Testis (tissue), 3 donors: ENCODE results near the gene MBTD1. TPM values are rescaled to one million over a fixed set of nuclear protein-coding genes. Genes with fewer than 3 reads are reported as not detected.

ENCODE experiments used
- DNase-seq: peaks from one replicate; pipeline ENCODE4 v3.0.0-alpha.2; 2019
- H3K27ac ChIP-seq, 2 donors: fragments of 200-600 bp; sonication (generic); one replicate each; pipeline ENCODE4 v1.5.1; 2019
- H3K27me3 ChIP-seq: fragments of 200-600 bp; sonication (generic); one replicate; pipeline ENCODE4 v1.5.1; 2019
- H3K36me3 ChIP-seq: fragments of 200-600 bp; sonication (generic); one replicate; pipeline ENCODE4 v1.5.1; 2017; ENCODE audit warnings: low read depth; ENCODE audit errors: missing control alignments
- H3K4me1 ChIP-seq: fragments of 200-600 bp; sonication (generic); one replicate; pipeline ENCODE4 v1.5.1; 2019
- H3K4me3 ChIP-seq, 2 donors: fragments of 200-600 bp; sonication (generic); one replicate each; pipeline ENCODE4 v1.5.1; 2017 to 2019
- H3K9me3 ChIP-seq: fragments of 200-600 bp; sonication (generic); one replicate; pipeline ENCODE4 v1.5.1; 2017
- CTCF ChIP-seq, 3 experiments: fragments of 450-650 bp in 2 of 3; fragments of 200-600 bp in 1 of 3; sonication (generic) in 1 of 3; IDR thresholded peaks; one replicate each; pipeline ENCODE4 v1.5.1; 2016 to 2019; ENCODE audit warnings: antibody characterized with exemption in 3 of 3, mild to moderate bottlenecking in 2 of 3, moderate library complexity in 1 of 3
- POLR2A ChIP-seq: fragments of 450-650 bp; IDR thresholded peaks from one replicate; pipeline ENCODE4 v1.6.1; 2017; ENCODE audit warnings: antibody characterized with exemption, mild to moderate bottlenecking, moderate library complexity
- WGBS, 2 donors: methylation state at CpG; one replicate each; pipeline ENCODE4 v1.1.5; 2018; 5-methylcytosine and 5-hydroxymethylcytosine counted together
- intact Hi-C: fragments of 100-400 bp; cut with DNase I; formaldehyde crosslinking; loops from one replicate; pipeline ENCODE4 v1.15.1; 2023; ENCODE audit warnings: low total_unique reads
- polyA plus RNA-seq: library from polyadenylated mRNA; stranded (reverse); fragments of 350-450 nt; fragmentation: Illumina TruSeq; extraction: RNeasy Lipid Tissue Mini Kit (QIAGEN cat#74804); gene quantifications from one replicate; pipeline ENCODE4 v1.2.3, GENCODE V29; 2014; ENCODE audit warnings: low read depth, low replicate concordance; ENCODE audit not compliant: insufficient read depth
- total RNA-seq, 2 donors: library from RNA; depleted of rRNA; stranded (reverse); fragments of >200 nt; gene quantifications; one replicate each; pipeline ENCODE4 v1.2.3, GENCODE V29; 2016

Gene MBTD1
- total and polyA plus RNA-seq, 3 donors from 2014 or later, result 49.1 to 68.3 (median 55.2) TPM

- H3K4me3 ChIP-seq, result no peak overlapping the region
- no peaks in the 10 kb centered on the region for H3K9me3 ChIP-seq
- H3K4me1 ChIP-seq, result no peaks in the 10 kb centered on the region
- TF ChIP-seq CTCF (IDR thresholded peaks at IDR 0.05), result no peak
- DNase-seq, result no peak
- no peaks in the 10 kb centered on the region for H3K36me3 ChIP-seq
- H3K27ac ChIP-seq, result no peak overlapping the region
- 91 to 94% methylated on average over 6 of the region's 6 CpGs for WGBS, 2 donors
- intact Hi-C loops, result no loop called here
- H3K27me3 ChIP-seq, result no peaks in the 10 kb centered on the region
Measured at GRCh38 chr17:51200295-51200694, 59.6 kb downstream of the MBTD1 start.

- intact Hi-C loops, result no loop called here
- Histone ChIP-seq H3K36me3 (no peaks in the 10 kb centered on the region), H3K4me1 (no peaks in the 10 kb centered on the region), H3K4me3 (no peak overlapping the region), H3K27me3 (no peaks in the 10 kb centered on the region), H3K27ac (no peak overlapping the region), H3K9me3 (no peaks in the 10 kb centered on the region)
- 88 to 96% methylated on average over 4 of the region's 4 CpGs for WGBS, 2 donors
- no peak for DNase-seq
- TF ChIP-seq POLR2A (no peak), CTCF (IDR thresholded peaks at IDR 0.05) (no peak)
Measured at GRCh38 chr17:51197754-51198153, 62.1 kb downstream of the MBTD1 start.

- no peak overlapping the region for H3K27ac ChIP-seq
- 82 to 84% methylated on average over 2 of the region's 2 CpGs for WGBS, 2 donors
- no peak overlapping the region for H3K4me3 ChIP-seq
- no peaks in the 10 kb centered on the region for H3K9me3 ChIP-seq
- no peaks in the 10 kb centered on the region for H3K27me3 ChIP-seq
- TF ChIP-seq POLR2A, result no peak
- TF ChIP-seq CTCF (IDR thresholded peaks at IDR 0.05), result no peak
- no peaks in the 10 kb centered on the region for H3K36me3 ChIP-seq
- intact Hi-C loops, result no loop called here
- H3K4me1 ChIP-seq, result no peaks in the 10 kb centered on the region
- no peak for DNase-seq
Measured at GRCh38 chr17:51191895-51192294, 68.0 kb downstream of the MBTD1 start.

GRCh38 chr17:51189628-51190027 is 70.2 kb downstream of the MBTD1 start:
- no peaks in the 10 kb centered on the region for H3K27me3 ChIP-seq
- WGBS, 2 donors, result 50 to 71% methylated on average over 1 of the region's 1 CpG
- no peak overlapping the region for H3K27ac ChIP-seq
- intact Hi-C loops, result no loop called here
- H3K9me3 ChIP-seq, result no peaks in the 10 kb centered on the region
- TF ChIP-seq POLR2A (no peak), CTCF (IDR thresholded peaks at IDR 0.05) (no peak)
- no peak for DNase-seq
- no peaks in the 10 kb centered on the region for H3K36me3 ChIP-seq
- no peak overlapping the region for H3K4me3 ChIP-seq
- no peaks in the 10 kb centered on the region for H3K4me1 ChIP-seq

- Histone ChIP-seq H3K36me3 (no peaks in the 10 kb centered on the region), H3K9me3 (no peaks in the 10 kb centered on the region), H3K27ac (no peak overlapping the region), H3K4me3 (no peak overlapping the region), H3K27me3 (no peaks in the 10 kb centered on the region), H3K4me1 (no peaks in the 10 kb centered on the region)
- intact Hi-C loops, result no loop called here
- TF ChIP-seq CTCF (IDR thresholded peaks at IDR 0.05) (no peak), POLR2A (no peak)
- DNase-seq, result no peak
Measured at GRCh38 chr17:51189162-51189561, 70.7 kb downstream of the MBTD1 start.
